Pancreas (tissue), 10 donors: Measurements from ENCODE around the gene ACO2. TPM values are rescaled to one million over a fixed set of nuclear protein-coding genes. Genes with fewer than 3 reads are reported as not detected.

Source experiments
- ATAC-seq, 4 donors: fragments of 200-7000 bp; cut with Tn5 transposase; one replicate each; pipeline versions ENCODE4 v1.8.0 to v1.9.1; 2020; ENCODE audit warnings: mild to moderate bottlenecking in 4 of 4, moderate library complexity in 4 of 4
- DNase-seq, 6 donors: peaks; one replicate each; pipeline ENCODE4 v3.0.0-alpha.2; 2020
- FAIRE-seq: peaks from 2 replicates; lab custom pipeline; 2012; peaks lifted over from hg19 to GRCh38; lab: Jason Lieb, UNC
- H3K27ac ChIP-seq, 4 donors: fragments of 200-600 bp; sonication (generic); 1 replicate in 3 of 4; 2 replicates in 1 of 4; pipeline versions ENCODE4 v1.5.0 to v1.8.0; 2020
- H3K27me3 ChIP-seq, 4 donors: fragments of 200-600 bp; one replicate each; pipeline ENCODE4 v1.8.0; 2021
- H3K36me3 ChIP-seq, 3 donors: fragments of 200-600 bp; sonication (generic) in 1 of 3; one replicate each; pipeline versions ENCODE4 v1.5.0 to v1.8.0; 2020 to 2021
- H3K4me1 ChIP-seq, 3 donors: fragments of 200-600 bp; one replicate each; pipeline ENCODE4 v1.8.0; 2021
- H3K4me3 ChIP-seq, 4 donors: fragments of 200-600 bp; sonication (generic) in 2 of 4; one replicate each; pipeline versions ENCODE4 v1.5.0 to v1.8.0; 2020 to 2021
- H3K9me3 ChIP-seq, 4 donors: fragments of 200-600 bp; one replicate each; pipeline ENCODE4 v1.8.0; 2021
- CTCF ChIP-seq, 4 donors: fragments of 200-600 bp; sonication (generic) in 3 of 4; IDR thresholded peaks; one replicate each; pipeline versions ENCODE4 v1.5.0 to v1.8.0; 2021; ENCODE audit warnings: antibody characterized with exemption in 4 of 4
- WGBS, 2 donors: extraction: QIAGEN DNeasy Blood & Tissue Kit; methylation state at CpG; one replicate each; pipeline ENCODE4 v1.1.7; 2013; 5-methylcytosine and 5-hydroxymethylcytosine counted together
- intact Hi-C, 3 donors: fragments of 100-400 bp; cut with DNase I; formaldehyde crosslinking; loops; one replicate each; pipeline versions ENCODE4 v1.11.1 to v1.14.2; 2022
- polyA plus RNA-seq, 2 donors: library from polyadenylated mRNA; stranded (reverse); fragments of 200-250 nt; gene quantifications; one replicate each; pipeline ENCODE4 v1.2.3, GENCODE V29; 2013
- total RNA-seq, 6 donors: library from RNA; stranded (reverse); fragmentation: NEBNext Ultra II Directional in 4 of 6; extraction: Animal tissue kit (Norgen Biotek cat#: 25700) in 4 of 6; gene quantifications; one replicate each; pipeline versions ENCODE4 v1.2.1 to v1.2.4, GENCODE V29; 2021 to 2023
- donor health status: healthy with polysubstance abuse.
- donor health status: DM: no; HTN: no; CAD: no; lungs with moderate emphysema.
- donor health status: DM: no; HTN: no; CAD: no.
- donor health status: control.
- donor health status: control.
- donor health status: Bipolar disorder and iron deficiency.
- donor health status: DM: yes; HTN: yes; CAD: no.
- donor health status: DM: no; HTN: no; CAD: no.
- donor health status: DM: no; HTN: no; CAD: no.
- donor health status: DM: yes; HTN: yes; CAD: no.

ACO2 gene
- total and polyA plus RNA-seq, 8 donors: 19.2 to 53.1 (median 37.6) TPM

GRCh38 chr22:41526830-41527799 is 58.2 kb downstream of the ACO2 start:
- ATAC-seq (peak; percentile 36 to 55 (median 52)), FAIRE-seq (no peak), DNase-seq (peak in 4 of 6 donors; percentile 48 to 79 (median 72))
- H3K27me3 ChIP-seq: no peaks in the 10 kb centered on the region
- WGBS, 2 donors: 79 to 81% methylated on average over 30 to 32 of the region's 32 CpGs
- H3K27ac ChIP-seq: peak overlapping the region in 1 of 4 donors; percentile 8
- intact Hi-C loops: loop anchor here in 1 of 3 donors (10.0 kb wide), 1 partner anchor 122 kb away; no protein-coding TSS in a partner anchor
- peaks cover 10 to 13% (median 11%) of the 10 kb centered on the region in 3 donors for H3K4me1 ChIP-seq
- TF ChIP-seq CTCF (IDR thresholded peaks at IDR 0.05): peak; percentile 62 to 77 (median 68)
- H3K9me3 ChIP-seq: no peaks in the 10 kb centered on the region
- H3K36me3 ChIP-seq: peaks cover 6 to 47% (median 30%) of the 10 kb centered on the region in 3 donors
- no peak overlapping the region for H3K4me3 ChIP-seq

GRCh38 chr22:41528132-41528766 is 59.3 kb downstream of the ACO2 start:
- intact Hi-C loops: loop anchor here in 1 of 3 donors (10.0 kb wide), 1 partner anchor 123 kb away; no protein-coding TSS in a partner anchor
- no peaks in the 10 kb centered on the region for H3K9me3 ChIP-seq
- no peak for DNase-seq
- no peak for TF ChIP-seq CTCF (IDR thresholded peaks at IDR 0.05)
- no peak overlapping the region for H3K27ac ChIP-seq
- H3K4me3 ChIP-seq: no peak overlapping the region
- no peaks in the 10 kb centered on the region for H3K27me3 ChIP-seq
- H3K36me3 ChIP-seq: peaks cover 6 to 50% (median 30%) of the 10 kb centered on the region in 3 donors
- 85 to 87% methylated on average over 16 of the region's 16 CpGs for WGBS, 2 donors
- FAIRE-seq: no peak
- no peak for ATAC-seq
- H3K4me1 ChIP-seq: peaks cover 9 to 13% (median 10%) of the 10 kb centered on the region in 3 donors

GRCh38 chr22:41528938-41529561 is 60.1 kb downstream of the ACO2 start:
- no peak for TF ChIP-seq CTCF (IDR thresholded peaks at IDR 0.05)
- Histone ChIP-seq H3K4me3 (no peak overlapping the region), H3K36me3 (peaks cover 6 to 50% (median 30%) of the 10 kb centered on the region in 3 donors), H3K27ac (no peak overlapping the region), H3K27me3 (no peaks in the 10 kb centered on the region), H3K9me3 (no peaks in the 10 kb centered on the region), H3K4me1 (peaks cover under 1 to 5% (median 5%) of the 10 kb centered on the region in 3 donors)
- FAIRE-seq (no peak), ATAC-seq (no peak), DNase-seq (no peak)
- intact Hi-C loops: loop anchor here in 1 of 3 donors (10.0 kb wide), 1 partner anchor 124 kb away; no protein-coding TSS in a partner anchor
- WGBS, 2 donors: 75 to 77% methylated on average over 13 of the region's 13 CpGs

GRCh38 chr22:41530890-41531714 is 62.2 kb downstream of the ACO2 start:
- peaks cover 0 to 37% (median 25%) of the 10 kb centered on the region in 3 donors for H3K36me3 ChIP-seq
- FAIRE-seq (no peak), DNase-seq (peak in 1 of 6 donors; percentile 74), ATAC-seq (no peak)
- no peaks in the 10 kb centered on the region for H3K4me1 ChIP-seq
- intact Hi-C loops: loop anchor here in 1 of 3 donors (5.0 kb wide), 1 partner anchor 134 kb away; no protein-coding TSS in a partner anchor
- no peaks in the 10 kb centered on the region for H3K27me3 ChIP-seq
- TF ChIP-seq CTCF (IDR thresholded peaks at IDR 0.05): no peak
- no peaks in the 10 kb centered on the region for H3K9me3 ChIP-seq
- no peak overlapping the region for H3K4me3 ChIP-seq
- no peak overlapping the region for H3K27ac ChIP-seq
- 74 to 78% methylated on average over 18 of the region's 18 CpGs for WGBS, 2 donors
